SK-N-SH (cell line): ENCODE results near the gene IPCEF1. TPM values are rescaled to one million over a fixed set of nuclear protein-coding genes. Genes with fewer than 3 reads are reported as not detected.
A peak's percentile ranks its signal among the peaks of the same experiment; 100 is the strongest.

Experiments
- CTCF ChIA-PET: fragments of 300-600, 350-600 bp; formaldehyde crosslinking; extraction: SDS; loops from one replicate; lab custom pipeline; 2021; lab: Yijun Ruan, JAX
- POLR2A ChIA-PET: fragments of 350-600 bp; sonication (Branson Sonifier 250); formaldehyde crosslinking; extraction: SDS; loops from one replicate; lab custom pipeline; 2020; ENCODE audit warnings: antibody characterized with exemption, inconsistent platforms; lab: Yijun Ruan, JAX
- DNase-seq: peaks from one replicate; pipeline ENCODE4 v3.0.0; 2012
- H2AFZ ChIP-seq: fragments of 200-600 bp; sonication (generic); 2 replicates; pipeline ENCODE4 v1.8.1; 2016; ENCODE audit warnings: antibody characterized with exemption, mild to moderate bottlenecking, low read depth
- H3F3A ChIP-seq: fragments of 200-600 bp; sonication (generic); replicated peaks from 2 replicates; pipeline ENCODE3; 2016; ENCODE audit warnings: antibody characterized with exemption, mild to moderate bottlenecking; ENCODE audit not compliant: insufficient read depth
- H3K27ac ChIP-seq, 2 experiments: fragments of 200-500 bp in 1 of 2; fragments of 200-600 bp in 1 of 2; sonication (Bioruptor generic) in 1 of 2; sonication (generic), shearing (Covaris generic) in 1 of 2; 2 replicates each; pipeline versions ENCODE4 v1.5.1 to v1.6.1; 2014 to 2016; ENCODE audit warnings: low read depth in 2 of 2, inconsistent platforms in 1 of 2, low read length in 1 of 2, mild to moderate bottlenecking in 1 of 2, mixed read lengths in 1 of 2
- H3K27me3 ChIP-seq: fragments of 200-600 bp; sonication (generic), shearing (Covaris generic); 2 replicates; pipeline ENCODE4 v1.6.1; 2016; ENCODE audit warnings: mixed run types; ENCODE audit not compliant: insufficient read depth
- H3K36me3 ChIP-seq, 2 experiments: fragments of 200-500 bp in 1 of 2; fragments of 200-600 bp in 1 of 2; sonication (Bioruptor generic) in 1 of 2; sonication (generic) in 1 of 2; replicated peaks in 1 of 2; 2 replicates each; pipeline versions ENCODE3 to v1.5.1; 2014 to 2016; ENCODE audit warnings: low read length in 1 of 2, mild to moderate bottlenecking in 1 of 2; ENCODE audit not compliant: insufficient read depth in 2 of 2, control insufficient read depth in 1 of 2
- H3K4me1 ChIP-seq, 2 experiments: fragments of 200-500 bp in 1 of 2; fragments of 200-600 bp in 1 of 2; sonication (Bioruptor generic) in 1 of 2; sonication (generic), shearing (Covaris generic) in 1 of 2; 2 replicates each; pipeline versions ENCODE4 v1.5.1 to v1.6.1; 2014 to 2016; ENCODE audit warnings: low read depth in 1 of 2, low read length in 1 of 2, mixed run types in 1 of 2; ENCODE audit not compliant: insufficient read depth in 2 of 2, control insufficient read depth in 1 of 2
- H3K4me2 ChIP-seq: fragments of 200-600 bp; sonication (generic), shearing (Covaris generic); 2 replicates; pipeline ENCODE4 v1.6.1; 2017; ENCODE audit warnings: mixed run types
- H3K4me3 ChIP-seq, 2 experiments: fragments of 200-500 bp in 1 of 2; fragments of 200-600 bp in 1 of 2; sonication (Bioruptor generic) in 1 of 2; sonication (generic), shearing (Covaris generic) in 1 of 2; 2 replicates each; pipeline versions ENCODE4 v1.5.1 to v1.8.1; 2014 to 2016; ENCODE audit warnings: low read depth in 2 of 2, inconsistent platforms in 1 of 2, low read length in 1 of 2, mild to moderate bottlenecking in 1 of 2, mixed read lengths in 1 of 2, moderate library complexity in 1 of 2
- H3K79me2 ChIP-seq: fragments of 200-600 bp; sonication (generic); 2 replicates; pipeline ENCODE4 v1.8.1; 2017; ENCODE audit warnings: mild to moderate bottlenecking; ENCODE audit not compliant: insufficient read depth
- H3K9ac ChIP-seq: fragments of 200-600 bp; sonication (generic); 2 replicates; pipeline ENCODE4 v1.6.1; 2017; ENCODE audit warnings: mixed run types
- H3K9me2 ChIP-seq: fragments of 200-600 bp; sonication (generic); 2 replicates; pipeline ENCODE4 v1.6.1; 2017; ENCODE audit warnings: mixed run types
- H3K9me3 ChIP-seq: fragments of 200-600 bp; sonication (generic); 2 replicates; pipeline ENCODE4 v1.6.1; 2017; ENCODE audit warnings: mixed run types, mild to moderate bottlenecking, moderate library complexity
- H4K20me1 ChIP-seq: fragments of 200-600 bp; sonication (generic); 2 replicates; pipeline ENCODE4 v1.6.1; 2017; ENCODE audit warnings: mild to moderate bottlenecking, mixed run types; ENCODE audit not compliant: insufficient read depth
- EZH2phosphoT487 ChIP-seq: fragments of 200-600 bp; sonication (generic); IDR thresholded peaks from 2 replicates; pipeline ENCODE4 v1.6.1; 2017; ENCODE audit warnings: low read depth, mixed run types, mild to moderate bottlenecking, antibody characterized with exemption, moderate library complexity, borderline replicate concordance
- FOXJ3 ChIP-seq: sonication (generic); formaldehyde crosslinking; IDR thresholded peaks from 2 replicates; pipeline ENCODE4 v1.5.1; 2020; ENCODE audit warnings: mild to moderate bottlenecking, missing genetic modification reagents
- GABPA ChIP-seq: IDR thresholded peaks from 2 replicates; pipeline ENCODE4 v1.4.0; 2012; ENCODE audit warnings: low read depth, mild to moderate bottlenecking
- JUND ChIP-seq: IDR thresholded peaks from 2 replicates; pipeline ENCODE4 v1.4.0; 2012
- NFIC ChIP-seq: IDR thresholded peaks from 2 replicates; pipeline ENCODE4 v1.4.0; 2012; ENCODE audit warnings: borderline replicate concordance
- PBX3 ChIP-seq: IDR thresholded peaks from 2 replicates; pipeline ENCODE4; 2012
- REST ChIP-seq: IDR thresholded peaks from 2 replicates; pipeline ENCODE4 v1.6.1; 2012; ENCODE audit warnings: mild to moderate bottlenecking, low read depth, low read length, moderate library complexity
- TCF12 ChIP-seq: IDR thresholded peaks from 2 replicates; pipeline ENCODE4 v1.4.0; 2012
- WGBS: methylation state at CpG from one replicate; pipeline ENCODE4 v1.1.6; 2017; ENCODE audit warnings: low lambda C conversion rate; 5-methylcytosine and 5-hydroxymethylcytosine counted together
- polyA plus RNA-seq, 3 experiments: library from polyadenylated mRNA; depleted of rRNA; stranded (reverse); fragments of >200 nt; gene quantifications; 2 replicates each; pipeline ENCODE4 v1.2.3, GENCODE V29; 2012

Gene IPCEF1
- polyA plus RNA-seq, 1 of the 3 experiments (the other 2 are of a cell fraction): not detected

GRCh38 chr6:154402081-154402780 is 45.6 kb upstream of the IPCEF1 start (continued):
- TF ChIP-seq REST (no peak), EZH2phosphoT487 (no peak), FOXJ3 (no peak), JUND (no peak), NFIC (no peak), PBX3 (no peak)
- TF ChIP-seq, all 33 proteins: peak for 0

- H2AFZ ChIP-seq: no peak overlapping the region; the same call in 1 of the 2 replicates
- no peak overlapping the region for H3K4me3 ChIP-seq
- H3K9me2 ChIP-seq: no peaks in the 10 kb centered on the region
- ChIA-PET POLR2A (no interaction called here), CTCF (interaction anchor here (0.6 kb wide), 1 partner anchor 21 kb away, joined by 3 read pairs; no protein-coding TSS in a partner anchor)
- H3K4me2 ChIP-seq: no peak overlapping the region
- WGBS: 70% methylated on average over 5 of the region's 5 CpGs
- DNase-seq: no peak
- H3F3A ChIP-seq: peaks cover 13% of the 10 kb centered on the region
- no peak for TF ChIP-seq GABPA
- TF ChIP-seq TCF12: 0 out of 2 replicates have a peak, but pooled peaks have one; percentile 8
- TF ChIP-seq, all 33 proteins: peak for 1
- peaks cover 5 to 8% of the 10 kb centered on the region in 2 experiments; a peak in 3 of 4 replicates for H3K4me1 ChIP-seq
- H3K36me3 ChIP-seq: peaks cover 4 to 15% of the 10 kb centered on the region in 2 experiments
- H3K79me2 ChIP-seq: no peaks in the 10 kb centered on the region
- H3K27me3 ChIP-seq: no peaks in the 10 kb centered on the region
- H4K20me1 ChIP-seq: no peaks in the 10 kb centered on the region
- H3K9me3 ChIP-seq: no peaks in the 10 kb centered on the region
- H3K9ac ChIP-seq: no peak overlapping the region; the same call in 1 of the 2 replicates
- peak overlapping the region in 1 of 2 experiments; percentile 34; a peak in 1 of 4 replicates for H3K27ac ChIP-seq
Measured at GRCh38 chr6:154399097-154399496, 42.5 kb upstream of the IPCEF1 start.
